ENCODE results near the gene DGKB.

Gene DGKB

GRCh38 chr7:14583518-14583917 lies 319.0 kb downstream of the DGKB start:
- H3K9ac ChIP-seq (ENCODE audit: insufficient read length, low read depth) = no peak overlapping the region
- no peak overlapping the region for H3K4me3 ChIP-seq (ENCODE audit: insufficient read length, low read depth)
- H3K36me3 ChIP-seq (ENCODE audit: insufficient read depth, insufficient read length, low read length) = no peaks in the 10 kb centered on the region
- no peak for TF ChIP-seq SUZ12 (IDR thresholded peaks at IDR 0.05; ENCODE audit: extremely low read depth, insufficient read depth, insufficient read length)
- TF ChIP-seq ZNF274 (IDR thresholded peaks at IDR 0.05; ENCODE audit: low read depth, low read length) = no peak
- TF ChIP-seq YY1 (IDR thresholded peaks at IDR 0.05; ENCODE audit: insufficient read depth, insufficient read length) = no peak
- no peaks in the 10 kb centered on the region for H3K27me3 ChIP-seq (ENCODE audit: insufficient read depth, insufficient read length)
- no peaks in the 10 kb centered on the region for H3K4me1 ChIP-seq (ENCODE audit: insufficient read depth, insufficient read length)
- no peak for DNase-seq (ENCODE audit: low read depth, low spot score)
- peaks cover 12% of the 10 kb centered on the region for H3K9me3 ChIP-seq (ENCODE audit: insufficient read depth, low read length)

- no peaks in the 10 kb centered on the region for H3K4me1 ChIP-seq (ENCODE audit: insufficient read depth, insufficient read length)
- H3K9me3 ChIP-seq (ENCODE audit: insufficient read depth, low read length) = peaks cover 12% of the 10 kb centered on the region
- no peaks in the 10 kb centered on the region for H3K36me3 ChIP-seq (ENCODE audit: insufficient read depth, insufficient read length, low read length)
- no peak overlapping the region for H3K4me3 ChIP-seq (ENCODE audit: insufficient read length, low read depth)
- no peak overlapping the region for H3K9ac ChIP-seq (ENCODE audit: insufficient read length, low read depth)
- no peak for TF ChIP-seq SUZ12 (IDR thresholded peaks at IDR 0.05; ENCODE audit: extremely low read depth, insufficient read depth, insufficient read length)
- TF ChIP-seq ZNF274 (IDR thresholded peaks at IDR 0.05; ENCODE audit: low read depth, low read length) = no peak
- TF ChIP-seq YY1 (IDR thresholded peaks at IDR 0.05; ENCODE audit: insufficient read depth, insufficient read length) = no peak
- no peak for DNase-seq (ENCODE audit: low read depth, low spot score)
- no peaks in the 10 kb centered on the region for H3K27me3 ChIP-seq (ENCODE audit: insufficient read depth, insufficient read length)
These were observed 320.5 kb downstream of the DGKB start for GRCh38 chr7:14582010-14582409.

GRCh38 chr7:14579971-14580370 lies 322.6 kb downstream of the DGKB start:
- Histone ChIP-seq H3K4me3 (ENCODE audit: insufficient read length, low read depth) (no peak overlapping the region), H3K36me3 (ENCODE audit: insufficient read depth, insufficient read length, low read length) (no peaks in the 10 kb centered on the region), H3K27me3 (ENCODE audit: insufficient read depth, insufficient read length) (no peaks in the 10 kb centered on the region), H3K9me3 (ENCODE audit: insufficient read depth, low read length) (peaks cover 2% of the 10 kb centered on the region; the same call in 1 of the 2 replicates), H3K4me1 (ENCODE audit: insufficient read depth, insufficient read length) (no peaks in the 10 kb centered on the region), H3K9ac (ENCODE audit: insufficient read length, low read depth) (no peak overlapping the region)
- no peak for DNase-seq (ENCODE audit: low read depth, low spot score)
- no peak for TF ChIP-seq SUZ12 (IDR thresholded peaks at IDR 0.05; ENCODE audit: extremely low read depth, insufficient read depth, insufficient read length)
- TF ChIP-seq ZNF274 (IDR thresholded peaks at IDR 0.05; ENCODE audit: low read depth, low read length) = no peak
- no peak for TF ChIP-seq YY1 (IDR thresholded peaks at IDR 0.05; ENCODE audit: insufficient read depth, insufficient read length)

GRCh38 chr7:14576578-14576977 lies 326.0 kb downstream of the DGKB start:
- Histone ChIP-seq H3K4me3 (ENCODE audit: insufficient read length, low read depth) (no peak overlapping the region), H3K9ac (ENCODE audit: insufficient read length, low read depth) (no peak overlapping the region), H3K9me3 (ENCODE audit: insufficient read depth, low read length) (no peaks in the 10 kb centered on the region), H3K4me1 (ENCODE audit: insufficient read depth, insufficient read length) (no peaks in the 10 kb centered on the region), H3K27me3 (ENCODE audit: insufficient read depth, insufficient read length) (no peaks in the 10 kb centered on the region), H3K36me3 (ENCODE audit: insufficient read depth, insufficient read length, low read length) (no peaks in the 10 kb centered on the region)
- no peak for DNase-seq (ENCODE audit: low read depth, low spot score)
- TF ChIP-seq SUZ12 (IDR thresholded peaks at IDR 0.05; ENCODE audit: extremely low read depth, insufficient read depth, insufficient read length) = no peak
- no peak for TF ChIP-seq YY1 (IDR thresholded peaks at IDR 0.05; ENCODE audit: insufficient read depth, insufficient read length)
- no peak for TF ChIP-seq ZNF274 (IDR thresholded peaks at IDR 0.05; ENCODE audit: low read depth, low read length)

GRCh38 chr7:14570750-14571607 lies 331.6 kb downstream of the DGKB start:
- DNase-seq (ENCODE audit: low read depth, low spot score) = no peak

GRCh38 chr7:14552060-14552459 lies 350.5 kb downstream of the DGKB start:
- TF ChIP-seq YY1 (IDR thresholded peaks at IDR 0.05; ENCODE audit: insufficient read depth, insufficient read length) = no peak
- TF ChIP-seq ZNF274 (IDR thresholded peaks at IDR 0.05; ENCODE audit: low read depth, low read length) = no peak
- no peak for TF ChIP-seq SUZ12 (IDR thresholded peaks at IDR 0.05; ENCODE audit: extremely low read depth, insufficient read depth, insufficient read length)
- H3K27me3 ChIP-seq (ENCODE audit: insufficient read depth, insufficient read length) = no peaks in the 10 kb centered on the region
- no peak overlapping the region for H3K9ac ChIP-seq (ENCODE audit: insufficient read length, low read depth)
- no peak overlapping the region for H3K4me3 ChIP-seq (ENCODE audit: insufficient read length, low read depth)
- no peaks in the 10 kb centered on the region for H3K36me3 ChIP-seq (ENCODE audit: insufficient read depth, insufficient read length, low read length)
- no peaks in the 10 kb centered on the region for H3K9me3 ChIP-seq (ENCODE audit: insufficient read depth, low read length)
- DNase-seq (ENCODE audit: low read depth, low spot score) = no peak
- no peaks in the 10 kb centered on the region for H3K4me1 ChIP-seq (ENCODE audit: insufficient read depth, insufficient read length)

More at GRCh38 chr7:14570750-14571607, 331.6 kb downstream of the DGKB start:
- no peaks in the 10 kb centered on the region for H3K27me3 ChIP-seq (ENCODE audit: insufficient read depth, insufficient read length)
- H3K9me3 ChIP-seq (ENCODE audit: insufficient read depth, low read length) = no peaks in the 10 kb centered on the region
- no peaks in the 10 kb centered on the region for H3K4me1 ChIP-seq (ENCODE audit: insufficient read depth, insufficient read length)
- H3K36me3 ChIP-seq (ENCODE audit: insufficient read depth, insufficient read length, low read length) = no peaks in the 10 kb centered on the region
- TF ChIP-seq SUZ12 (IDR thresholded peaks at IDR 0.05; ENCODE audit: extremely low read depth, insufficient read depth, insufficient read length) (no peak), ZNF274 (IDR thresholded peaks at IDR 0.05; ENCODE audit: low read depth, low read length) (no peak), YY1 (IDR thresholded peaks at IDR 0.05; ENCODE audit: insufficient read depth, insufficient read length) (no peak)
- no peak overlapping the region for H3K4me3 ChIP-seq (ENCODE audit: insufficient read length, low read depth)
- no peak overlapping the region for H3K9ac ChIP-seq (ENCODE audit: insufficient read length, low read depth)

- H3K4me1 ChIP-seq (ENCODE audit: insufficient read depth, insufficient read length) = no peaks in the 10 kb centered on the region
- H3K36me3 ChIP-seq (ENCODE audit: insufficient read depth, insufficient read length, low read length) = no peaks in the 10 kb centered on the region
- no peak overlapping the region for H3K9ac ChIP-seq (ENCODE audit: insufficient read length, low read depth)
- H3K9me3 ChIP-seq (ENCODE audit: insufficient read depth, low read length) = no peaks in the 10 kb centered on the region
- no peaks in the 10 kb centered on the region for H3K27me3 ChIP-seq (ENCODE audit: insufficient read depth, insufficient read length)
- no peak for TF ChIP-seq ZNF274 (IDR thresholded peaks at IDR 0.05; ENCODE audit: low read depth, low read length)
- no peak for TF ChIP-seq SUZ12 (IDR thresholded peaks at IDR 0.05; ENCODE audit: extremely low read depth, insufficient read depth, insufficient read length)
- TF ChIP-seq YY1 (IDR thresholded peaks at IDR 0.05; ENCODE audit: insufficient read depth, insufficient read length) = no peak
- no peak overlapping the region for H3K4me3 ChIP-seq (ENCODE audit: insufficient read length, low read depth)
- DNase-seq (ENCODE audit: low read depth, low spot score) = no peak
These were observed 351.2 kb downstream of the DGKB start for GRCh38 chr7:14551310-14551709.

Data from NT2/D1 (cell line).